Choroid plexus epithelial cell (primary cell): Measurements from ENCODE around the gene NR3C1.

Experiments used
- DNase-seq: peaks from one replicate; pipeline ENCODE4 v3.0.0-alpha.2; 2010; ENCODE audit warnings: low read depth
- H3K4me3 ChIP-seq: 2 replicates; pipeline ENCODE4 v1.5.1; 2011; ENCODE audit warnings: low read depth, mild to moderate bottlenecking, control low read depth, low read length, moderate library complexity
- CTCF ChIP-seq: conservative IDR thresholded peaks from 2 replicates; pipeline ENCODE4 v1.5.1; 2011; ENCODE audit warnings: low read depth, mild to moderate bottlenecking, control low read depth, inconsistent platforms, low read length, moderate library complexity

Gene NR3C1

GRCh38 chr5:143443330-143443729 is 39.8 kb upstream of the NR3C1 start:
- DNase-seq, result no peak
- TF ChIP-seq CTCF, result no peak
- no peak overlapping the region for H3K4me3 ChIP-seq

GRCh38 chr5:143442385-143442784 is 38.9 kb upstream of the NR3C1 start:
- no peak overlapping the region for H3K4me3 ChIP-seq
- DNase-seq, result peak; percentile 15
- TF ChIP-seq CTCF, result no peak

GRCh38 chr5:143440448-143441115 is 37.1 kb upstream of the NR3C1 start:
- no peak overlapping the region for H3K4me3 ChIP-seq
- TF ChIP-seq CTCF, result no peak
- DNase-seq, result no peak

GRCh38 chr5:143437666-143438273 is 34.3 kb upstream of the NR3C1 start:
- H3K4me3 ChIP-seq, result no peak overlapping the region
- DNase-seq, result peak; percentile 5
- TF ChIP-seq CTCF, result no peak

- no peak for TF ChIP-seq CTCF
- H3K4me3 ChIP-seq, result no peak overlapping the region
- peak; percentile 13 for DNase-seq
Observed at GRCh38 chr5:143436871-143437270, 33.4 kb upstream of the NR3C1 start.

GRCh38 chr5:143435210-143435657 is 31.7 kb upstream of the NR3C1 start:
- no peak for TF ChIP-seq CTCF
- peak; percentile 38 for DNase-seq
- H3K4me3 ChIP-seq, result no peak overlapping the region
